PC-3 (cell line): Measurements from ENCODE around the gene TM9SF4. TPM values are rescaled to one million over a fixed set of nuclear protein-coding genes. Genes with fewer than 3 reads are reported as not detected.
A peak's percentile ranks its signal among the peaks of the same experiment; 100 is the strongest.

Experiments
- ATAC-seq: fragments of 200-7000 bp; cut with Tn5 transposase; 2 replicates; pipeline ENCODE4 v1.9.1; 2020; ENCODE audit warnings: mild to moderate bottlenecking, moderate library complexity
- BruUV-seq: library from RNA; stranded (reverse); fragments of 400-500 nt; replicated peaks from 2 replicates; lab custom pipeline; 2021; lab: Mats Ljungman, UMichigan
- CTCF ChIA-PET: fragments of 300-600 bp; sonication (Branson Sonifier 250); formaldehyde crosslinking; loops from one replicate; lab custom pipeline; 2022; ENCODE audit warnings: antibody characterized with exemption; lab: Charles Lee
- POLR2A ChIA-PET: fragments of 300-600 bp; sonication (Branson Sonifier 250); formaldehyde crosslinking; loops from one replicate; lab custom pipeline; 2022; ENCODE audit warnings: antibody characterized with exemption; ENCODE audit not compliant: unreplicated experiment; lab: Charles Lee
- DNase-seq: peaks from one replicate; pipeline ENCODE4 v3.0.0-alpha.2; 2015
- H2AFZ ChIP-seq: fragments of 300-600 bp; sonication (generic); 2 replicates; pipeline ENCODE4 v1.6.0; 2016; ENCODE audit warnings: antibody characterized with exemption, low read length
- H3F3A ChIP-seq: fragments of 300-600 bp; sonication (generic); one replicate; pipeline ENCODE4 v1.6.0; 2017; ENCODE audit warnings: antibody characterized with exemption, low read length, control low read depth, mild to moderate bottlenecking; ENCODE audit not compliant: unreplicated experiment
- H3K27ac ChIP-seq: fragments of 300-600 bp; sonication (generic); 2 replicates; pipeline ENCODE4 v1.5.1; 2016; ENCODE audit warnings: mild to moderate bottlenecking, low read length
- H3K27me3 ChIP-seq: fragments of 300-600 bp; sonication (generic); 2 replicates; pipeline ENCODE4 v1.6.1; 2016; ENCODE audit warnings: low read length, mixed read lengths
- H3K36me3 ChIP-seq: fragments of 300-600 bp; sonication (generic); 2 replicates; pipeline ENCODE4 v1.6.1; 2016; ENCODE audit warnings: low read depth, mixed run types, low read length, mixed read lengths
- H3K4me1 ChIP-seq: fragments of 300-600 bp; sonication (generic); 2 replicates; pipeline ENCODE4 v1.5.1; 2016; ENCODE audit warnings: low read length; ENCODE audit not compliant: insufficient read depth
- H3K4me2 ChIP-seq: fragments of 300-600 bp; sonication (generic); 2 replicates; pipeline ENCODE4 v1.6.0; 2016; ENCODE audit warnings: low read length
- H3K4me3 ChIP-seq: fragments of 300-600 bp; sonication (generic); 2 replicates; pipeline ENCODE4 v1.5.1; 2016; ENCODE audit warnings: mild to moderate bottlenecking, low read length, mixed read lengths
- H3K79me2 ChIP-seq: fragments of 300-600 bp; sonication (generic); 2 replicates; pipeline ENCODE4 v1.6.1; 2017; ENCODE audit warnings: low read length, mixed read lengths
- H3K9ac ChIP-seq: fragments of 300-600 bp; sonication (generic); 2 replicates; pipeline ENCODE4 v1.6.0; 2016; ENCODE audit warnings: mild to moderate bottlenecking, low read length
- H3K9me2 ChIP-seq: fragments of 300-600 bp; sonication (generic); replicated peaks from 2 replicates; pipeline ENCODE4 v1.6.1; 2016; ENCODE audit warnings: mixed run types, low read length, mixed read lengths
- H3K9me3 ChIP-seq: fragments of 300-600 bp; sonication (generic); 2 replicates; pipeline ENCODE4 v1.6.1; 2016; ENCODE audit warnings: low read length, mixed read lengths
- H4K20me1 ChIP-seq: fragments of 300-600 bp; sonication (generic); 2 replicates; pipeline ENCODE4 v1.6.1; 2016; ENCODE audit warnings: low read length, mixed read lengths
- EZH2 ChIP-seq: fragments of 300-600 bp; sonication (generic); IDR thresholded peaks from one replicate; pipeline ENCODE4 v1.6.1; 2017; ENCODE audit warnings: antibody characterized with exemption, mild to moderate bottlenecking, low read length; ENCODE audit not compliant: unreplicated experiment
- EZH2phosphoT487 ChIP-seq: fragments of 300-600 bp; sonication (generic); IDR thresholded peaks from 2 replicates; pipeline ENCODE4 v1.6.1; 2018; ENCODE audit warnings: mild to moderate bottlenecking, antibody characterized with exemption, low read length, borderline replicate concordance
- intact Hi-C: fragments of 100-400 bp; cut with micrococcal nuclease; formaldehyde crosslinking; loops from 2 replicates; pipeline ENCODE4 v1.9.0; 2023
- total RNA-seq: library from RNA; depleted of rRNA; stranded (reverse); fragments of >200 nt; gene quantifications from 2 replicates; pipeline ENCODE4 v1.2.3, GENCODE V29; 2014
- TF ChIP-seq, protein P1 (sequence below): fragments of 300-600 bp; sonication (generic); conservative IDR thresholded peaks from 2 replicates; pipeline ENCODE4 v1.5.1; 2017; ENCODE audit warnings: antibody characterized with exemption, low read depth, mild to moderate bottlenecking, low read length

The TM9SF4 gene
- total RNA-seq, 1 experiment from 2014 or later, result 32.6 TPM

- Histone ChIP-seq H3F3A (no peaks in the 10 kb centered on the region), H3K9ac (no peak overlapping the region), H3K27me3 (no peaks in the 10 kb centered on the region), H3K4me1 (peaks cover 7% of the 10 kb centered on the region), H2AFZ (no peak overlapping the region), H4K20me1 (no peaks in the 10 kb centered on the region), H3K36me3 (no peaks in the 10 kb centered on the region), H3K79me2 (no peaks in the 10 kb centered on the region), H3K27ac (no peak overlapping the region), H3K4me2 (no peak overlapping the region), H3K4me3 (no peak overlapping the region), H3K9me3 (no peaks in the 10 kb centered on the region), H3K9me2 (no peaks in the 10 kb centered on the region)
- intact Hi-C loops, result no loop called here
- ChIA-PET CTCF (no interaction called here), POLR2A (no interaction called here)
- no TSS peak for BruUV-seq
- ATAC-seq (no peak), DNase-seq (no peak)
- TF ChIP-seq, protein P1, sequence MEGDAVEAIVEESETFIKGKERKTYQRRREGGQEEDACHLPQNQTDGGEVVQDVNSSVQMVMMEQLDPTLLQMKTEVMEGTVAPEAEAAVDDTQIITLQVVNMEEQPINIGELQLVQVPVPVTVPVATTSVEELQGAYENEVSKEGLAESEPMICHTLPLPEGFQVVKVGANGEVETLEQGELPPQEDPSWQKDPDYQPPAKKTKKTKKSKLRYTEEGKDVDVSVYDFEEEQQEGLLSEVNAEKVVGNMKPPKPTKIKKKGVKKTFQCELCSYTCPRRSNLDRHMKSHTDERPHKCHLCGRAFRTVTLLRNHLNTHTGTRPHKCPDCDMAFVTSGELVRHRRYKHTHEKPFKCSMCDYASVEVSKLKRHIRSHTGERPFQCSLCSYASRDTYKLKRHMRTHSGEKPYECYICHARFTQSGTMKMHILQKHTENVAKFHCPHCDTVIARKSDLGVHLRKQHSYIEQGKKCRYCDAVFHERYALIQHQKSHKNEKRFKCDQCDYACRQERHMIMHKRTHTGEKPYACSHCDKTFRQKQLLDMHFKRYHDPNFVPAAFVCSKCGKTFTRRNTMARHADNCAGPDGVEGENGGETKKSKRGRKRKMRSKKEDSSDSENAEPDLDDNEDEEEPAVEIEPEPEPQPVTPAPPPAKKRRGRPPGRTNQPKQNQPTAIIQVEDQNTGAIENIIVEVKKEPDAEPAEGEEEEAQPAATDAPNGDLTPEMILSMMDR, result no peak
- TF ChIP-seq EZH2, result no peak
- no peak for TF ChIP-seq EZH2phosphoT487
These were observed 79.0 kb downstream of the TM9SF4 start for GRCh38 chr20:32188376-32189122.

DNA sequence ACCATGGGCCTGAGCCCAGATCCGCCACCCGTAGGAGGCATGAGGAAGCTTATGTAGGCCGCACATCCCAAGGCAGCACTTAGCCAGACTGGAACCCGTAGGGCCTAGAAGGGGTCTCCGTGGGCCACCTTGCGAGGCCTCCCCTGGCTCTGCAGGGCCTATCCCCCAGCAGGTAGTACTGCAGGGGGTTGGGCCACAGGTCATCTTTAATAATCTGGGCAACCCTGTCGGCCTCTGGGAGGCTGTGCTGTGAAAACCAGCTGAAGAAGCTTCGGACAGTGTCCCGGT lies 79.6 kb downstream of the TM9SF4 start:
- CTCF ChIA-PET, result no interaction called here
- ATAC-seq, result no peak
- TF ChIP-seq, protein P1, result no peak
- TF ChIP-seq EZH2phosphoT487 (no peak), EZH2 (no peak)
- BruUV-seq, result TSS peak; percentile 24
- Histone ChIP-seq H4K20me1 (no peaks in the 10 kb centered on the region), H3K9me2 (no peaks in the 10 kb centered on the region), H3K9ac (no peak overlapping the region), H3K79me2 (no peaks in the 10 kb centered on the region), H3K4me1 (peaks cover 7% of the 10 kb centered on the region), H3K4me2 (peak overlapping the region; percentile 88; the same call in 1 of the 2 replicates), H3K27ac (no peak overlapping the region), H3F3A (no peaks in the 10 kb centered on the region), H3K4me3 (0 out of 2 replicates have a peak overlapping the region, but pooled peaks have one; percentile 76), H3K27me3 (no peaks in the 10 kb centered on the region), H3K36me3 (no peaks in the 10 kb centered on the region), H3K9me3 (no peaks in the 10 kb centered on the region), H2AFZ (no peak overlapping the region)
- POLR2A ChIA-PET, result no interaction called here
- DNase-seq, result no peak
- intact Hi-C loops, result no loop called here

DNA sequence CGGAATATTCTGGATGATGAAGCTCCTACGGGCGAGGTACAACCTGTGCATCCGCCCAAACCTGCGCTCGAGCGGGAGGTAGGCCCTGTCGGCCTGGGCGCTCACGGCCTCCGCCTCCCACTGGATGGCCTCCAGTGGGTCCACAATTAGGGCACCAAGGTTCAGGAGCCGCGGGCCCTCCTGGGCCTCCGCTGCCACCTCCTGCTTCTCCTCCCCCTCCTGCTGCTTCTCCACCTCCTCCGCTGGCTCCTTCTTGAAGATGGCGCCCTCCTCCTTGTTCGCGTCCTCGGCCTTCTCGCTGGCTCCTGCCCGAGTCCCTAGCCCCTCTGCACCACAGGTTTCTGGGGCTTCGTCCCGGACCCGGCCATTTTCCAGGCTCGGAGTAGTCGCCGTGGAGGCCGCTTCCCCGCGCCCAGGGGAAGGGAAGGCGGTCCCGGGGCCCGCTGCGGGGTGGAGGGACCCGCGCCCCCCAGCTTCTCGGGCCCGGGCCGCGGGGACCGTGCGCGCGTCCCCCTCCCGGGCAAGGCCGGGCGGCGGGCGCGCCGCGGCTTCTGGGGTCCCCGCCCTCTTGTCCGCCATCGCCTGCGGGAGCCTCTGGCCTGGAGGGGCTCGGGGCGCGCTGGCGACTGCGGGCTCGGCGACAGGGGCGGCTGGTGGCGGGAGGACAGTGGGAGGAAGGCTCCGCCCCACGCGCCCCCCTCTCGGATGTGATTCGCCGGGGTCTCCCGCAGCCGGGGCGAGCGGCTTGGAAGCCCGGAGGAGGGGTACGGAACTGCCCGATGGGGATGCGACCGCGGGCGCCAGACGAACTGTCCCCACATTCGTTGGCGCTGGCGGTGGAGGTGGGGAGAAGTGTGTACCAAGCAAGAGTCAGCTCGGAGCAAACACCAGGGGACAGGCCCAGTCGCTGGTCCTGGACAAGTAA lies 80.4 kb downstream of the TM9SF4 start:
- ATAC-seq, result peak; percentile 66
- no peak for DNase-seq
- ChIA-PET CTCF (no interaction called here), POLR2A (no interaction called here)
- H3K36me3 ChIP-seq, result no peaks in the 10 kb centered on the region
- no peaks in the 10 kb centered on the region for H3F3A ChIP-seq
- H3K4me3 ChIP-seq, result peak overlapping the region; percentile 76
- H2AFZ ChIP-seq, result peak overlapping the region; percentile 91
- H3K4me1 ChIP-seq, result peaks cover 7% of the 10 kb centered on the region
- H3K9ac ChIP-seq, result peak overlapping the region; percentile 75
- H4K20me1 ChIP-seq, result no peaks in the 10 kb centered on the region
- H3K9me3 ChIP-seq, result no peaks in the 10 kb centered on the region
- no peaks in the 10 kb centered on the region for H3K79me2 ChIP-seq
- no peaks in the 10 kb centered on the region for H3K9me2 ChIP-seq
- H3K4me2 ChIP-seq, result peak overlapping the region; percentile 88
- H3K27ac ChIP-seq, result no peak overlapping the region
- TF ChIP-seq EZH2, result no peak
- TF ChIP-seq EZH2phosphoT487, result no peak
- TF ChIP-seq, protein P1, result no peak
- intact Hi-C loops, result no loop called here
- BruUV-seq, result TSS peak; percentile 73
- H3K27me3 ChIP-seq, result no peaks in the 10 kb centered on the region
